ENCODE measurements around the gene COL6A5.

- no peak for TF ChIP-seq CTCF (IDR thresholded peaks at IDR 0.05)
- no peak for TF ChIP-seq POLR2A (IDR thresholded peaks at IDR 0.05)
Observed at GRCh38 chr3:130345487-130346079, at the start of gene COL6A5.
